Lower lobe of right lung (tissue), 2 donors: Measurements from ENCODE around the gene STK33. TPM values are rescaled to one million over a fixed set of nuclear protein-coding genes. Genes with fewer than 3 reads are reported as not detected.
A peak's percentile ranks its signal among the peaks of the same experiment; 100 is the strongest.

Source experiments
- ATAC-seq, 2 donors: fragments of 200-7000 bp; cut with Tn5 transposase; one replicate each; pipeline ENCODE4 v1.9.1; 2020 to 2022; ENCODE audit warnings: mild to moderate bottlenecking in 2 of 2, moderate library complexity in 2 of 2
- DNase-seq: peaks from one replicate; pipeline ENCODE4 v3.0.0-alpha.2; 2020
- H3K27ac ChIP-seq: fragments of 200-600 bp; one replicate; pipeline ENCODE4 v1.8.0; 2022
- H3K27me3 ChIP-seq: fragments of 200-600 bp; one replicate; pipeline ENCODE4 v1.8.0; 2022; ENCODE audit warnings: low read depth
- H3K36me3 ChIP-seq: fragments of 200-600 bp; one replicate; pipeline ENCODE4 v1.8.0; 2022; ENCODE audit warnings: mild to moderate bottlenecking
- H3K4me1 ChIP-seq: fragments of 200-600 bp; one replicate; pipeline ENCODE4 v1.8.0; 2022
- H3K4me3 ChIP-seq: fragments of 200-600 bp; one replicate; pipeline ENCODE4 v1.8.0; 2022; ENCODE audit warnings: mild to moderate bottlenecking
- H3K9me3 ChIP-seq: fragments of 200-600 bp; one replicate; pipeline ENCODE4 v1.8.0; 2022
- intact Hi-C: fragments of 100-400 bp; cut with DNase I; formaldehyde crosslinking; loops from one replicate; pipeline ENCODE4 v1.11.0; 2022
- total RNA-seq: library from RNA; stranded (reverse); fragmentation: NEBNext Ultra II Directional; extraction: Animal tissue kit (Norgen Biotek cat#: 25700); gene quantifications from one replicate; pipeline ENCODE4 v1.2.1, GENCODE V29; 2021
- TF ChIP-seq, protein P1 (sequence below): fragments of 200-600 bp; IDR thresholded peaks from one replicate; pipeline ENCODE4 v1.8.0; 2022; ENCODE audit warnings: antibody characterized with exemption, mild to moderate bottlenecking
- donor health status: DM: no; HTN: yes; CAD: no; lungs with severe emphysema.

STK33 gene
- total RNA-seq, 1 donor from 2014 or later, result 17.3 TPM

DNA sequence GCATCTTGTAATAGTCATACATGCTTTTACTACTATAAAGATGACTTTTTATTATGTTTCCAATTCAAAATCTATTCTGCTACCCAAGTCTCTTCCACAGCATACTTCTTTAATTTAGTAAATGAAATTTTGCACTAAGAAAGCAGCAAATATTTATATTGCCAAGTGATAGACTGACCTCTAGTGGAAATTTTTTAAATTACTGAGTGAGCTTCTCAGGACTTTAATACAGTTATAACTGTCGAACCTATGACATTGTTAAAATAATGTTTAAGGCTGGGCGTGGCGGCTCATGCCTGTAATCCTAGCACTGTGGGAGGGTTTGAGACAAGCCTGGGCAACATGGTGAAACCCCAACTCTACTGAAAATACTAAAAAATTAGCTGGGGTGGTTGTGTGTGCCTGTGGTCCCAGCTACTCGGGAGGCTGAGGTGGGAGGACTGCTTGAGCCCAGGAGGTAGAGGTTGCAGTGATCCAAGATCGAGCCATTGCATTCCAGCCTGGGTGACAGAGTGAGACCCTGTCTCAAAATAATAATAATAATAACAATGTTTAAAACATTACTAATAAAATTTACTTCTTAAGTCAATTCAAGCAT is 27.3 kb downstream of the STK33 start:
- intact Hi-C loops, result no loop called here
- TF ChIP-seq, protein P1, sequence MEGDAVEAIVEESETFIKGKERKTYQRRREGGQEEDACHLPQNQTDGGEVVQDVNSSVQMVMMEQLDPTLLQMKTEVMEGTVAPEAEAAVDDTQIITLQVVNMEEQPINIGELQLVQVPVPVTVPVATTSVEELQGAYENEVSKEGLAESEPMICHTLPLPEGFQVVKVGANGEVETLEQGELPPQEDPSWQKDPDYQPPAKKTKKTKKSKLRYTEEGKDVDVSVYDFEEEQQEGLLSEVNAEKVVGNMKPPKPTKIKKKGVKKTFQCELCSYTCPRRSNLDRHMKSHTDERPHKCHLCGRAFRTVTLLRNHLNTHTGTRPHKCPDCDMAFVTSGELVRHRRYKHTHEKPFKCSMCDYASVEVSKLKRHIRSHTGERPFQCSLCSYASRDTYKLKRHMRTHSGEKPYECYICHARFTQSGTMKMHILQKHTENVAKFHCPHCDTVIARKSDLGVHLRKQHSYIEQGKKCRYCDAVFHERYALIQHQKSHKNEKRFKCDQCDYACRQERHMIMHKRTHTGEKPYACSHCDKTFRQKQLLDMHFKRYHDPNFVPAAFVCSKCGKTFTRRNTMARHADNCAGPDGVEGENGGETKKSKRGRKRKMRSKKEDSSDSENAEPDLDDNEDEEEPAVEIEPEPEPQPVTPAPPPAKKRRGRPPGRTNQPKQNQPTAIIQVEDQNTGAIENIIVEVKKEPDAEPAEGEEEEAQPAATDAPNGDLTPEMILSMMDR, result peak; percentile 67
- Histone ChIP-seq H3K9me3 (peaks cover 3% of the 10 kb centered on the region), H3K36me3 (no peaks in the 10 kb centered on the region), H3K27ac (no peak overlapping the region), H3K4me3 (no peak overlapping the region), H3K27me3 (no peaks in the 10 kb centered on the region), H3K4me1 (no peaks in the 10 kb centered on the region)
- DNase-seq (no peak), ATAC-seq (peak; percentile 21 to 71)

DNA sequence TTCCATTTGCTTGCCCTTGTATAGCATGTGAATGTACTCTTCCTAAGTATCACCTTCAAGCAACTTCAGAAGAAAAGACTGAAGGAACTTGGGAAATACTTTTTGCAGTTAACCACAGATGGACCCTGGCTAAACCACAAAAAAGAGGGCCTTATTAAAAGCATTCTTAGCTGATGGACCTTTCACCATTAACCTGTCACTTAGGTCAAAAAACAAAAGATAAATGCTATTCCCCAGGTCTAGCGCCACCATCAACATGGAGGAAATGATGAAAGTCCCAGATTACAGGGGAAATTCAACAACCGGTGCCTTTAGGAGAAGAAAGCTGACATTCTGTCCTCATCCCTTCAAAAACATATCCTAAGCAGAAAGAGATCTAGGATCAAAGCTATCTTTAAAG is 29.5 kb downstream of the STK33 start:
- Histone ChIP-seq H3K27me3 (no peaks in the 10 kb centered on the region), H3K36me3 (no peaks in the 10 kb centered on the region), H3K4me1 (no peaks in the 10 kb centered on the region), H3K4me3 (no peak overlapping the region), H3K27ac (no peak overlapping the region), H3K9me3 (peaks cover 8% of the 10 kb centered on the region)
- DNase-seq (no peak), ATAC-seq (no peak)
- TF ChIP-seq, protein P1, result no peak
- intact Hi-C loops, result no loop called here

DNA sequence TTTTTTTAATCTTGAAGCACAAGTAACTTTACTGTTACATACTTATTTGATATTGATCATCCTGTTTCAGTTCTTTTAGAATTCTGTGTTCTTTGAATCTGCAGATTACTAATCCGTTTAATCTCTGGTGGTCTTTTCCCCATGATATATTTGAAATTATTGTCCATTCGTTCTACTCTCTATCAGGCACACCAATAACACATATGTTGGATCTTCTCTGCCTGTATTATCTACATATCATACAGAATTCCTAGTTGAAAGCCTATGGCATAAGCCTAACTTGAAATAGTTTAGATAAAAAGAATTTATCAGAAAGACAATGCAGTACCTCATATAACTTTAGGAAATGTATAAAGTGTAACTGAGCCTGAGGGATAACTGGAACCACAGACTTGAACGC is 32.6 kb downstream of the STK33 start:
- ATAC-seq (no peak), DNase-seq (no peak)
- no peaks in the 10 kb centered on the region for H3K27me3 ChIP-seq
- no peak overlapping the region for H3K27ac ChIP-seq
- intact Hi-C loops, result no loop called here
- TF ChIP-seq, protein P1, result no peak
- H3K9me3 ChIP-seq, result peaks cover 8% of the 10 kb centered on the region
- H3K36me3 ChIP-seq, result no peaks in the 10 kb centered on the region
- no peak overlapping the region for H3K4me3 ChIP-seq
- H3K4me1 ChIP-seq, result no peaks in the 10 kb centered on the region

DNA sequence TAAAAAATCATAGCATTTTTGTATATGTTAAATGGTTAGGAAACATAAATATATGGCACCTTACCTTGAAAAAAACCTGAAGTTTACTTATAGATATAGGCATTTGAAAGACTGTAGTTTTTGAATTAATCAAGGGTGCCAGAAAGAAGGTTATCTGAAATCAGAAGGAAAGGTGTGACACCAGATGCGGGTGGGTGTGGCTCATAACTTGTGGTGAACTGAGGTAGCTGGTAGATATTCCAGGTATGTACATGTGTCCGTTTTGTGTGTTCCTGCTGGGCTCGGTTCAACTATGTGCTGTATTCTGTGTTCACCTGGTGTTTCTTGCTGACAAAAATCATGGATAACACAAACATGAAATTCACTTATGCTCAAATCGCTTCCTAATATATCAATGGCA is 35.6 kb downstream of the STK33 start:
- intact Hi-C loops, result no loop called here
- no peak overlapping the region for H3K27ac ChIP-seq
- H3K4me1 ChIP-seq, result no peaks in the 10 kb centered on the region
- DNase-seq (no peak), ATAC-seq (no peak)
- no peaks in the 10 kb centered on the region for H3K36me3 ChIP-seq
- peaks cover 8% of the 10 kb centered on the region for H3K9me3 ChIP-seq
- TF ChIP-seq, protein P1, result no peak
- no peak overlapping the region for H3K4me3 ChIP-seq
- H3K27me3 ChIP-seq, result no peaks in the 10 kb centered on the region

DNA sequence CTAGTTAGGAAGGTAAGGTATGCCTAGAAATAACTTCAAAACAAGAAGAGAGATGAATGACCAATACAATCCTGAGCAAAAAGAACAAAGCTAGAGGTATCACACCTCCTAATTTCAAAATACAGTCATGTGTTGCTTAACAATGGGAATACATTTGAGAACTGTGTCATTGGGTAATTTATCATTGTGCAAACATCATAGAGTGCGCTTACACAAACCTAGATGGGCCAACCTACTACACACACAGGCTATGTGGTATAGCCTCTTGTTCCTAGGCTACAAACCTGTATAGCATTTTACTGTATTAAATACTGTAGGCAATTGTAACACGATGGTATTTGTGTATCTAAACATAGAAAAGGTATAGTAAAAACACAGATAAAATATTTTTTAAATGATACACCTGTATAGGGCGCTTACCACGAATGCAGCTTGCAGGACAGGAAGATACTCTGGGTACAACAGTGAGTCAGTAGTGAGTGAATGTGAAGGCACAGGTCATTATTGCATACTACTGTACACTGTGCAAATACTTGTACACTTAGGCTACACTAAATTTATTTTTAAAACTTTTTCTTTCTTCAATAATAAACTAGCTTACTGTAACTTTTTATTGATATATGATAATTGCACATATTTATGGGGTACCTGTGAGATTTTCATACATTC is 48.2 kb downstream of the STK33 start:
- peak; percentile 75 to 93 for ATAC-seq

More for the DNA sequence above, 48.2 kb downstream of the STK33 start:
- H3K36me3 ChIP-seq, result no peaks in the 10 kb centered on the region
- H3K27ac ChIP-seq, result no peak overlapping the region
- H3K27me3 ChIP-seq, result no peaks in the 10 kb centered on the region
- H3K4me1 ChIP-seq, result no peaks in the 10 kb centered on the region
- H3K4me3 ChIP-seq, result no peak overlapping the region
- no peak for DNase-seq
- TF ChIP-seq, protein P1, result no peak
- H3K9me3 ChIP-seq, result no peaks in the 10 kb centered on the region
- intact Hi-C loops, result no loop called here
